Endothelial cell of umbilical vein (primary cell): ENCODE measurements around the gene FSIP1.

Experiments used
- CTCF ChIP-seq, 2 donors: IDR thresholded peaks; 1 replicate in 1 of 2; 2 replicates in 1 of 2; pipeline ENCODE4 v1.5.1; 2011; ENCODE audit warnings: low read length in 2 of 2, mild to moderate bottlenecking in 2 of 2, moderate library complexity in 2 of 2, control low read depth in 1 of 2, inconsistent platforms in 1 of 2, low read depth in 1 of 2; ENCODE audit not compliant: insufficient read depth in 1 of 2; ENCODE audit errors: extremely low read depth in 1 of 2
- EZH2 ChIP-seq: IDR thresholded peaks from 2 replicates; pipeline ENCODE4 v1.6.1; 2012; ENCODE audit warnings: borderline replicate concordance, low read depth, mild to moderate bottlenecking, moderate library complexity, low read length, inconsistent platforms; ENCODE audit not compliant: severe bottlenecking
- GATA2 ChIP-seq: IDR thresholded peaks from 2 replicates; pipeline ENCODE4 v1.7.0; 2011; ENCODE audit warnings: low read depth, mild to moderate bottlenecking, moderate library complexity, mixed read lengths, low read length; ENCODE audit not compliant: insufficient read length, insufficient read depth
- POLR2A ChIP-seq: IDR thresholded peaks from 2 replicates; pipeline ENCODE4 v1.6.1; 2012; ENCODE audit warnings: low read depth, mild to moderate bottlenecking, control low read depth, low read length

GRCh38 chr15:39623529-39623931, 159.1 kb downstream of the FSIP1 start:
- no peak for TF ChIP-seq EZH2
- TF ChIP-seq CTCF (IDR thresholded peaks at IDR 0.05; ENCODE audit: extremely low read depth in 1 of 2, insufficient read depth in 1 of 2, low read depth in 1 of 2, low read length in 2 of 2): no peak
- no peak for TF ChIP-seq POLR2A
- no peak for TF ChIP-seq GATA2
